Stimulated activated naive CD8-positive, alpha-beta T cell treated with anti-CD3 and anti-CD28 coated beads, Interleukin-15, Interleukin-2, amounts not matched to agents 100 ng/mL and 50 ng/mL, for 24 hours (primary cell): Measurements from ENCODE around the gene CAB39L.

ENCODE experiments used
- H3K27ac Mint-ChIP-seq: one replicate; pipeline ENCODE4 v1.8.0; 2021; ENCODE audit warnings: mild to moderate bottlenecking, mixed read lengths
- H3K27me3 Mint-ChIP-seq: one replicate; pipeline ENCODE4 v1.8.0; 2021; ENCODE audit warnings: mixed read lengths
- H3K36me3 Mint-ChIP-seq: one replicate; pipeline ENCODE4 v1.8.0; 2021; ENCODE audit warnings: low read depth, mixed read lengths
- H3K4me1 Mint-ChIP-seq: one replicate; pipeline ENCODE4 v1.8.0; 2021; ENCODE audit warnings: low read depth, mixed read lengths
- H3K4me3 Mint-ChIP-seq: one replicate; pipeline ENCODE4 v1.8.0; 2021; ENCODE audit warnings: mild to moderate bottlenecking, mixed read lengths
- H3K9me3 Mint-ChIP-seq: one replicate; pipeline ENCODE4 v1.8.0; 2021; ENCODE audit warnings: mixed read lengths

The CAB39L gene

GRCh38 chr13:49452725-49453457 is 9.0 kb upstream of the CAB39L start:
- Mint-ChIP-seq H3K27ac (peak overlapping the region; percentile 61), H3K4me3 (no peak overlapping the region), H3K4me1 (peaks cover 45% of the 10 kb centered on the region), H3K9me3 (no peaks in the 10 kb centered on the region), H3K27me3 (no peaks in the 10 kb centered on the region), H3K36me3 (peaks cover 31% of the 10 kb centered on the region)

- Mint-ChIP-seq H3K4me1 (peaks cover 67% of the 10 kb centered on the region), H3K27me3 (no peaks in the 10 kb centered on the region), H3K4me3 (no peak overlapping the region), H3K9me3 (no peaks in the 10 kb centered on the region), H3K27ac (no peak overlapping the region), H3K36me3 (peaks cover 26% of the 10 kb centered on the region)
These were observed 6.4 kb upstream of the CAB39L start for GRCh38 chr13:49450105-49450819.

- no peak overlapping the region for H3K4me3 Mint-ChIP-seq
- no peaks in the 10 kb centered on the region for H3K27me3 Mint-ChIP-seq
- no peaks in the 10 kb centered on the region for H3K9me3 Mint-ChIP-seq
- H3K36me3 Mint-ChIP-seq: peaks cover 20% of the 10 kb centered on the region
- no peak overlapping the region for H3K27ac Mint-ChIP-seq
- peaks cover 59% of the 10 kb centered on the region for H3K4me1 Mint-ChIP-seq
These were observed 4.9 kb upstream of the CAB39L start for GRCh38 chr13:49448753-49449152.

- Mint-ChIP-seq H3K9me3 (no peaks in the 10 kb centered on the region), H3K4me3 (peak overlapping the region; percentile 92), H3K36me3 (peaks cover 14% of the 10 kb centered on the region), H3K27me3 (no peaks in the 10 kb centered on the region), H3K4me1 (peaks cover 76% of the 10 kb centered on the region), H3K27ac (peak overlapping the region; percentile 85)
These were observed 2.6 kb upstream of the CAB39L start for GRCh38 chr13:49446473-49446872.

GRCh38 chr13:49444524-49445395 is 896 bp upstream of the CAB39L start:
- peaks cover 77% of the 10 kb centered on the region for H3K4me1 Mint-ChIP-seq
- H3K27ac Mint-ChIP-seq: peak overlapping the region; percentile 97
- H3K9me3 Mint-ChIP-seq: no peaks in the 10 kb centered on the region
- no peaks in the 10 kb centered on the region for H3K27me3 Mint-ChIP-seq
- peak overlapping the region; percentile 92 for H3K4me3 Mint-ChIP-seq
- H3K36me3 Mint-ChIP-seq: peaks cover 15% of the 10 kb centered on the region

GRCh38 chr13:49443357-49443703 is 534 bp downstream of the CAB39L start:
- H3K9me3 Mint-ChIP-seq: no peaks in the 10 kb centered on the region
- peaks cover 68% of the 10 kb centered on the region for H3K4me1 Mint-ChIP-seq
- no peaks in the 10 kb centered on the region for H3K27me3 Mint-ChIP-seq
- peak overlapping the region; percentile 97 for H3K27ac Mint-ChIP-seq
- peaks cover 10% of the 10 kb centered on the region for H3K36me3 Mint-ChIP-seq
- peak overlapping the region; percentile 92 for H3K4me3 Mint-ChIP-seq

- H3K4me1 Mint-ChIP-seq: peaks cover 54% of the 10 kb centered on the region
- H3K36me3 Mint-ChIP-seq: peaks cover 10% of the 10 kb centered on the region
- H3K27me3 Mint-ChIP-seq: no peaks in the 10 kb centered on the region
- H3K4me3 Mint-ChIP-seq: peak overlapping the region; percentile 92
- no peaks in the 10 kb centered on the region for H3K9me3 Mint-ChIP-seq
- no peak overlapping the region for H3K27ac Mint-ChIP-seq
These were observed 2.0 kb downstream of the CAB39L start for GRCh38 chr13:49441846-49442245.

GRCh38 chr13:49441312-49441711 is 2.6 kb downstream of the CAB39L start:
- Mint-ChIP-seq H3K9me3 (no peaks in the 10 kb centered on the region), H3K27me3 (no peaks in the 10 kb centered on the region), H3K4me3 (no peak overlapping the region), H3K36me3 (peaks cover 10% of the 10 kb centered on the region), H3K27ac (no peak overlapping the region), H3K4me1 (peaks cover 49% of the 10 kb centered on the region)

- Mint-ChIP-seq H3K36me3 (peaks cover 10% of the 10 kb centered on the region), H3K27me3 (no peaks in the 10 kb centered on the region), H3K9me3 (no peaks in the 10 kb centered on the region), H3K4me1 (peaks cover 36% of the 10 kb centered on the region), H3K27ac (no peak overlapping the region), H3K4me3 (no peak overlapping the region)
These were observed 4.3 kb downstream of the CAB39L start for GRCh38 chr13:49439609-49440008.

- H3K36me3 Mint-ChIP-seq: peaks cover 10% of the 10 kb centered on the region
- no peak overlapping the region for H3K27ac Mint-ChIP-seq
- peaks cover 26% of the 10 kb centered on the region for H3K4me1 Mint-ChIP-seq
These were observed 6.2 kb downstream of the CAB39L start for GRCh38 chr13:49437705-49438104.

GRCh38 chr13:49436890-49437289 is 7.0 kb downstream of the CAB39L start:
- Mint-ChIP-seq H3K36me3 (peaks cover 5% of the 10 kb centered on the region), H3K4me3 (no peak overlapping the region), H3K9me3 (no peaks in the 10 kb centered on the region), H3K4me1 (peaks cover 18% of the 10 kb centered on the region), H3K27me3 (no peaks in the 10 kb centered on the region), H3K27ac (no peak overlapping the region)

More at GRCh38 chr13:49437705-49438104, 6.2 kb downstream of the CAB39L start:
- Mint-ChIP-seq H3K4me3 (no peak overlapping the region), H3K27me3 (no peaks in the 10 kb centered on the region), H3K9me3 (no peaks in the 10 kb centered on the region)

GRCh38 chr13:49435992-49436391 is 7.9 kb downstream of the CAB39L start:
- no peak overlapping the region for H3K27ac Mint-ChIP-seq

GRCh38 chr13:49429121-49429520 is 14.7 kb downstream of the CAB39L start:
- no peak overlapping the region for H3K4me3 Mint-ChIP-seq
- H3K27ac Mint-ChIP-seq: no peak overlapping the region
- H3K4me1 Mint-ChIP-seq: no peaks in the 10 kb centered on the region
- no peaks in the 10 kb centered on the region for H3K36me3 Mint-ChIP-seq
- no peaks in the 10 kb centered on the region for H3K27me3 Mint-ChIP-seq
- no peaks in the 10 kb centered on the region for H3K9me3 Mint-ChIP-seq

More at GRCh38 chr13:49435992-49436391, 7.9 kb downstream of the CAB39L start:
- H3K4me3 Mint-ChIP-seq: no peak overlapping the region
- H3K9me3 Mint-ChIP-seq: no peaks in the 10 kb centered on the region
- H3K4me1 Mint-ChIP-seq: peaks cover 14% of the 10 kb centered on the region
- no peaks in the 10 kb centered on the region for H3K36me3 Mint-ChIP-seq
- H3K27me3 Mint-ChIP-seq: no peaks in the 10 kb centered on the region

GRCh38 chr13:49428041-49428763 is 15.7 kb downstream of the CAB39L start:
- Mint-ChIP-seq H3K4me1 (no peaks in the 10 kb centered on the region), H3K36me3 (no peaks in the 10 kb centered on the region), H3K27me3 (no peaks in the 10 kb centered on the region), H3K9me3 (no peaks in the 10 kb centered on the region), H3K4me3 (no peak overlapping the region), H3K27ac (no peak overlapping the region)
